NCI-H2107 (cell line): Measurements from ENCODE around the gene MAP3K4.

ENCODE experiments used
- DNase-seq: peaks from one replicate; lab custom pipeline; 2025; lab: John Stamatoyannopoulos, UW

The MAP3K4 gene

GRCh38 chr6:161041274-161041673, 49.7 kb downstream of the MAP3K4 start:
- DNase-seq, result no peak

- no peak for DNase-seq
Measured at GRCh38 chr6:161044335-161044734, 52.8 kb downstream of the MAP3K4 start.

- no peak for DNase-seq
Measured at GRCh38 chr6:161048641-161049040, 57.1 kb downstream of the MAP3K4 start.

- no peak for DNase-seq
Measured at GRCh38 chr6:161050134-161050765, 58.7 kb downstream of the MAP3K4 start.

- no peak for DNase-seq
Measured at GRCh38 chr6:161053103-161053502, 61.5 kb downstream of the MAP3K4 start.

GRCh38 chr6:161054876-161055275, 63.3 kb downstream of the MAP3K4 start:
- DNase-seq, result no peak

GRCh38 chr6:161056451-161056850, 64.9 kb downstream of the MAP3K4 start:
- DNase-seq, result no peak

GRCh38 chr6:161057103-161058091, 65.8 kb downstream of the MAP3K4 start:
- no peak for DNase-seq

GRCh38 chr6:161058741-161059140, 67.2 kb downstream of the MAP3K4 start:
- DNase-seq, result no peak

GRCh38 chr6:161061576-161061975, 70.0 kb downstream of the MAP3K4 start:
- DNase-seq, result no peak

- no peak for DNase-seq
Measured at GRCh38 chr6:161064915-161065314, 73.3 kb downstream of the MAP3K4 start.

GRCh38 chr6:161066511-161066910, 74.9 kb downstream of the MAP3K4 start:
- no peak for DNase-seq

GRCh38 chr6:161067749-161068148, 76.2 kb downstream of the MAP3K4 start:
- no peak for DNase-seq

GRCh38 chr6:161068321-161068741, 76.8 kb downstream of the MAP3K4 start:
- no peak for DNase-seq

- no peak for DNase-seq
Measured at GRCh38 chr6:161073930-161074329, 82.4 kb downstream of the MAP3K4 start.

GRCh38 chr6:161074496-161075121, 83.0 kb downstream of the MAP3K4 start:
- no peak for DNase-seq

GRCh38 chr6:161076181-161076677, 84.7 kb downstream of the MAP3K4 start:
- DNase-seq, result no peak

GRCh38 chr6:161079566-161080262, 88.1 kb downstream of the MAP3K4 start:
- no peak for DNase-seq

- no peak for DNase-seq
Measured at GRCh38 chr6:161080263-161080970, 88.8 kb downstream of the MAP3K4 start.

GRCh38 chr6:161082215-161082614, 90.6 kb downstream of the MAP3K4 start:
- DNase-seq, result no peak

GRCh38 chr6:161085246-161085645, 93.7 kb downstream of the MAP3K4 start:
- DNase-seq, result no peak
